HEK293 (cell line): ENCODE measurements around the gene DLG2.

Experiments used
- CTCF ChIA-PET: fragments of 350-600 bp; formaldehyde crosslinking; extraction: SDS; loops from one replicate; lab custom pipeline; 2021; ENCODE audit warnings: antibody characterized with exemption; lab: Yijun Ruan, JAX
- POLR2A ChIA-PET: fragments of 300-600 bp; formaldehyde crosslinking; extraction: SDS; loops from one replicate; lab custom pipeline; 2020; ENCODE audit warnings: antibody characterized with exemption, inconsistent platforms; lab: Yijun Ruan, JAX
- H3K27ac ChIP-seq: fragments of 200-500 bp; sonication (Bioruptor generic); 2 replicates; pipeline ENCODE4 v1.5.1; 2014; ENCODE audit warnings: low read depth, low read length, control low read depth, inconsistent platforms; ENCODE audit errors: extremely low read depth
- H3K36me3 ChIP-seq, 2 experiments: fragments of 200-500 bp in 1 of 2; sonication (Bioruptor generic) in 1 of 2; 1 replicate in 1 of 2; 2 replicates in 1 of 2; pipeline ENCODE4 v1.5.1; 2014 to 2017; ENCODE audit warnings: inconsistent platforms in 2 of 2, low read length in 2 of 2; ENCODE audit not compliant: control insufficient read depth in 2 of 2, insufficient read depth in 1 of 2
- H3K4me1 ChIP-seq: fragments of 200-500 bp; sonication (Bioruptor generic); 2 replicates; pipeline ENCODE4 v1.5.1; 2014; ENCODE audit warnings: mild to moderate bottlenecking, low read length, inconsistent platforms; ENCODE audit not compliant: control insufficient read depth, insufficient read depth
- H3K4me3 ChIP-seq: 2 replicates; pipeline ENCODE4 v1.5.1; 2011; ENCODE audit warnings: low read depth, mild to moderate bottlenecking, control low read depth, low read length, moderate library complexity
- H3K9me3 ChIP-seq: fragments of 200-500 bp; sonication (Bioruptor generic); 2 replicates; pipeline ENCODE4 v1.5.1; 2014; ENCODE audit warnings: low read depth, low read length, inconsistent platforms; ENCODE audit not compliant: control insufficient read depth, insufficient read depth
- ATF2 ChIP-seq: fragments of 450-650 bp; formaldehyde crosslinking; IDR thresholded peaks from 2 replicates; pipeline ENCODE4 v1.5.1; 2016; ENCODE audit warnings: missing biosample characterization, missing genetic modification characterization, low read depth
- BCL6B ChIP-seq: fragments of 450-650 bp; formaldehyde crosslinking; IDR thresholded peaks from 2 replicates; pipeline ENCODE4 v1.5.1; 2017; ENCODE audit warnings: missing biosample characterization, missing genetic modification characterization
- ELK4 ChIP-seq: IDR thresholded peaks from 2 replicates; pipeline ENCODE4 v1.6.1; 2011; ENCODE audit warnings: mild to moderate bottlenecking, low read depth, low read length, borderline replicate concordance
- KLF1 ChIP-seq: fragments of 450-650 bp; formaldehyde crosslinking; IDR thresholded peaks from 2 replicates; pipeline ENCODE4 v1.5.1; 2016; ENCODE audit warnings: missing biosample characterization, missing genetic modification characterization
- PBX3 ChIP-seq: sonication (generic); formaldehyde crosslinking; IDR thresholded peaks from 2 replicates; pipeline ENCODE4 v1.8.1; 2022; ENCODE audit warnings: mild to moderate bottlenecking, moderate library complexity, missing genetic modification reagents
- SALL2 ChIP-seq: fragments of 450-650 bp; formaldehyde crosslinking; IDR thresholded peaks from 2 replicates; pipeline ENCODE4 v1.5.0; 2017; ENCODE audit warnings: missing biosample characterization, mild to moderate bottlenecking, missing genetic modification characterization, borderline replicate concordance
- SETDB1 ChIP-seq: IDR thresholded peaks from one replicate; pipeline ENCODE4 v1.6.1; 2017; ENCODE audit warnings: mild to moderate bottlenecking, low read length, moderate library complexity, mixed read lengths; ENCODE audit not compliant: insufficient read length
- SP7 ChIP-seq: fragments of 450-650 bp; formaldehyde crosslinking; IDR thresholded peaks from 2 replicates; pipeline ENCODE4 v1.5.1; 2016; ENCODE audit warnings: missing biosample characterization, missing genetic modification characterization
- ZBTB48 ChIP-seq: fragments of 450-650 bp; formaldehyde crosslinking; IDR thresholded peaks from 2 replicates; pipeline ENCODE4 v1.5.1; 2016; ENCODE audit warnings: missing biosample characterization, missing genetic modification characterization
- ZNF121 ChIP-seq: fragments of 450-650 bp; formaldehyde crosslinking; IDR thresholded peaks from 2 replicates; pipeline ENCODE4 v1.5.1; 2016; ENCODE audit warnings: missing biosample characterization, missing genetic modification characterization
- ZNF133 ChIP-seq: fragments of 450-650 bp; formaldehyde crosslinking; IDR thresholded peaks from 2 replicates; pipeline ENCODE4 v1.5.1; 2016; ENCODE audit warnings: missing biosample characterization, missing genetic modification characterization
- ZNF157 ChIP-seq: fragments of 450-650 bp; formaldehyde crosslinking; IDR thresholded peaks from 2 replicates; pipeline ENCODE4 v1.5.1; 2016; ENCODE audit warnings: missing biosample characterization, missing genetic modification characterization
- ZNF2 ChIP-seq: fragments of 450-650 bp; formaldehyde crosslinking; IDR thresholded peaks from 2 replicates; pipeline ENCODE4 v1.5.1; 2016; ENCODE audit warnings: missing biosample characterization, missing genetic modification characterization
- ZNF239 ChIP-seq: fragments of 450-650 bp; formaldehyde crosslinking; IDR thresholded peaks from 2 replicates; pipeline ENCODE4 v1.5.1; 2016; ENCODE audit warnings: missing biosample characterization, missing genetic modification characterization
- ZNF335 ChIP-seq: fragments of 450-650 bp; formaldehyde crosslinking; conservative IDR thresholded peaks from 2 replicates; pipeline ENCODE4 v1.5.1; 2016; ENCODE audit warnings: missing biosample characterization, missing genetic modification characterization
- ZNF394 ChIP-seq: fragments of 450-650 bp; formaldehyde crosslinking; IDR thresholded peaks from 2 replicates; pipeline ENCODE4 v1.5.1; 2016; ENCODE audit warnings: missing biosample characterization, missing genetic modification characterization, mild to moderate bottlenecking, moderate library complexity, borderline replicate concordance
- ZNF398 ChIP-seq: fragments of 450-650 bp; formaldehyde crosslinking; IDR thresholded peaks from 2 replicates; pipeline ENCODE4 v1.5.1; 2017; ENCODE audit warnings: missing biosample characterization, missing genetic modification characterization
- ZNF677 ChIP-seq: fragments of 450-650 bp; IDR thresholded peaks from 2 replicates; pipeline ENCODE4 v1.5.0; 2018; ENCODE audit warnings: missing biosample characterization, mild to moderate bottlenecking, missing genetic modification characterization, moderate library complexity
- ZNF747 ChIP-seq: fragments of 450-650 bp; formaldehyde crosslinking; IDR thresholded peaks from 2 replicates; pipeline ENCODE4 v1.5.1; 2016; ENCODE audit warnings: missing biosample characterization, missing genetic modification characterization
- ZNF830 ChIP-seq: fragments of 450-650 bp; IDR thresholded peaks from 2 replicates; pipeline ENCODE4 v1.5.0; 2018; ENCODE audit warnings: missing biosample characterization, missing genetic modification characterization, low read depth, mild to moderate bottlenecking, moderate library complexity
- ZSCAN23 ChIP-seq: fragments of 450-650 bp; formaldehyde crosslinking; IDR thresholded peaks from 2 replicates; pipeline ENCODE4 v1.5.1; 2016; ENCODE audit warnings: missing biosample characterization, missing genetic modification characterization

Gene DLG2

GRCh38 chr11:83773950-83774880 lies 1852.9 kb downstream of the DLG2 start:
- CTCF ChIA-PET = interaction anchor here (0.6 to 1.0 kb wide), 2 partner anchors 27 to 56 kb away, joined by 3 read pairs; no protein-coding TSS in a partner anchor
- Histone ChIP-seq H3K4me3 (no peak overlapping the region), H3K36me3 (no peaks in the 10 kb centered on the region), H3K9me3 (no peaks in the 10 kb centered on the region), H3K4me1 (no peaks in the 10 kb centered on the region; the same call in 1 of the 2 replicates), H3K27ac (no peak overlapping the region)
- TF ChIP-seq ELK4 (no peak), ZNF335 (tag by site-specific recombination) (peak; percentile 60), SP7 (tag by site-specific recombination) (peak; percentile 71)
- POLR2A ChIA-PET = interaction anchor here (0.6 kb wide), 1 partner anchor 8 kb away, joined by 4 read pairs; no protein-coding TSS in a partner anchor

GRCh38 chr11:83768489-83768888 lies 1858.7 kb downstream of the DLG2 start:
- H3K36me3 ChIP-seq = no peaks in the 10 kb centered on the region
- H3K4me3 ChIP-seq = no peak overlapping the region
- TF ChIP-seq ZNF133 = no peak
- TF ChIP-seq ZNF2 = no peak
- no peak for TF ChIP-seq ZNF239
- no peak for TF ChIP-seq ZNF677 (tag by site-specific recombination)
- TF ChIP-seq, all 188 proteins: peak for 0
- ChIA-PET POLR2A (no interaction called here), CTCF (no interaction called here)
- no peaks in the 10 kb centered on the region for H3K9me3 ChIP-seq
- H3K27ac ChIP-seq = no peak overlapping the region
- no peaks in the 10 kb centered on the region for H3K4me1 ChIP-seq

- Histone ChIP-seq H3K9me3 (no peaks in the 10 kb centered on the region), H3K27ac (no peak overlapping the region), H3K4me3 (no peak overlapping the region), H3K4me1 (no peaks in the 10 kb centered on the region), H3K36me3 (no peaks in the 10 kb centered on the region)
- ChIA-PET POLR2A (no interaction called here), CTCF (no interaction called here)
- TF ChIP-seq ATF2 (tag by site-specific recombination) (no peak), PBX3 (CRISPR knock-in tag) (no peak), ZBTB48 (tag by site-specific recombination) (no peak), ZNF747 (no peak), ZNF398 (tag by site-specific recombination) (no peak), ZNF121 (tag by site-specific recombination) (no peak), ZNF157 (tag by site-specific recombination) (no peak), ZNF830 (tag by site-specific recombination) (no peak), KLF1 (no peak), SALL2 (tag by site-specific recombination) (no peak), BCL6B (tag by site-specific recombination) (no peak), ZSCAN23 (tag by site-specific recombination) (no peak), SETDB1 (no peak), ZNF394 (tag by site-specific recombination) (no peak)
These were observed 1860.2 kb downstream of the DLG2 start for GRCh38 chr11:83766932-83767331.
